ENCODE measurements around the gene CAMK1D. TPM values are rescaled to one million over a fixed set of nuclear protein-coding genes. Genes with fewer than 3 reads are reported as not detected.

CAMK1D gene
- total and polyA plus RNA-seq, 2 of the 4 experiments (the other 2 are of a cell fraction) = 5.0 to 5.3 TPM

GRCh38 chr10:12854988-12855387, 505.6 kb downstream of the CAMK1D start:
- CTCF ChIA-PET = no interaction called here
- no peaks in the 10 kb centered on the region for H4K20me1 ChIP-seq (ENCODE audit: insufficient read depth, low read length)
- H4K5ac ChIP-seq (ENCODE audit: low read depth, low read length) = no peak overlapping the region
- H3K4me1 ChIP-seq (ENCODE audit: control insufficient read depth, insufficient read depth, low read length) = no peaks in the 10 kb centered on the region; the same call in 1 of the 2 replicates
- no peak overlapping the region for H3K18ac ChIP-seq (ENCODE audit: low read depth, low read length)
- TF ChIP-seq POLR2A (IDR thresholded peaks at IDR 0.05; ENCODE audit: low read depth, low read length) = no peak
- TF ChIP-seq, protein P1, sequence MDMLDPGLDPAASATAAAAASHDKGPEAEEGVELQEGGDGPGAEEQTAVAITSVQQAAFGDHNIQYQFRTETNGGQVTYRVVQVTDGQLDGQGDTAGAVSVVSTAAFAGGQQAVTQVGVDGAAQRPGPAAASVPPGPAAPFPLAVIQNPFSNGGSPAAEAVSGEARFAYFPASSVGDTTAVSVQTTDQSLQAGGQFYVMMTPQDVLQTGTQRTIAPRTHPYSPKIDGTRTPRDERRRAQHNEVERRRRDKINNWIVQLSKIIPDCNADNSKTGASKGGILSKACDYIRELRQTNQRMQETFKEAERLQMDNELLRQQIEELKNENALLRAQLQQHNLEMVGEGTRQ (IDR thresholded peaks at IDR 0.05; ENCODE audit: low read depth, low read length) = no peak
- ATAC-seq (ENCODE audit: low read depth) (no peak), DNase-seq (no peak)
- H3K36me3 ChIP-seq (ENCODE audit: control insufficient read depth, insufficient read depth, low read length) = no peaks in the 10 kb centered on the region
- H2AK5ac ChIP-seq (ENCODE audit: low read depth, low read length) = no peak overlapping the region
- H2BK120ac ChIP-seq (ENCODE audit: low read depth, low read length) = no peak overlapping the region
- intact Hi-C loops (cut with micrococcal nuclease) = no loop called here
- no peaks in the 10 kb centered on the region; the same call in 1 of the 2 replicates for H3K9me3 ChIP-seq (ENCODE audit: control insufficient read depth, insufficient read depth, low read length)
- no peak overlapping the region for H3K4me3 ChIP-seq (ENCODE audit: insufficient read depth, low read depth, low read length)
- no peak overlapping the region for H4K91ac ChIP-seq (ENCODE audit: insufficient read depth, low read depth, low read length)
- no peak overlapping the region for H2AK9ac ChIP-seq (replicated peaks; ENCODE audit: low read depth, low read length, poor library complexity)
- H2BK15ac ChIP-seq (ENCODE audit: low read depth, low read length) = no peak overlapping the region
- dilution Hi-C loops (cut with HindIII; ENCODE audit: low sequenced_read_pairs, unreplicated experiment) = no loop called here
- no peak overlapping the region for H2BK20ac ChIP-seq (ENCODE audit: low read depth, low read length)
- H3K27me3 ChIP-seq (ENCODE audit: control insufficient read depth, insufficient read depth, low read length) = peaks cover 8% of the 10 kb centered on the region
- H3K9me1 ChIP-seq (ENCODE audit: insufficient read depth, low read length) = no peaks in the 10 kb centered on the region
- BruUV-seq (replicated peaks) = no TSS peak
- no peak overlapping the region for H3K4me2 ChIP-seq (ENCODE audit: low read depth, low read length)
- no peak overlapping the region for H2AFZ ChIP-seq (replicated peaks; ENCODE audit: low read length, poor library complexity)
- H4K8ac ChIP-seq (ENCODE audit: low read depth in 2 of 2, low read length in 2 of 2) = no peak overlapping the region
- H3K23ac ChIP-seq (ENCODE audit: low read depth, low read length) = no peak overlapping the region
- H2BK5ac ChIP-seq (ENCODE audit: low read depth, low read length, poor library complexity, severe bottlenecking) = no peak overlapping the region
- H3K56ac ChIP-seq (ENCODE audit: extremely low read depth, insufficient read depth, low read length) = no peak overlapping the region
- in situ Hi-C loops (cut with MboI; ENCODE audit: low sequenced_read_pairs) = no loop called here
- H3K27ac ChIP-seq (ENCODE audit: insufficient read depth, low read length) = no peak overlapping the region
- H3K9ac ChIP-seq (ENCODE audit: low read depth, low read length) = no peak overlapping the region
- no peaks in the 10 kb centered on the region for H3K79me1 ChIP-seq (ENCODE audit: low read depth in 1 of 2, low read length in 2 of 2)
- POLR2A ChIA-PET (ENCODE audit: unreplicated experiment) = no interaction called here
- H3K14ac ChIP-seq (replicated peaks; ENCODE audit: low read depth, low read length) = no peak overlapping the region
- H3K4ac ChIP-seq (ENCODE audit: low read depth, low read length) = no peak overlapping the region
- WGBS, 2 experiments (ENCODE audit: extremely low coverage in 2 of 2, insufficient read length in 1 of 2) = no CpG with 5 or more reads among the region's 2 CpGs

Data from IMR-90 (cell line).